HepG2 (cell line): ENCODE data around the gene HYPK. TPM values are rescaled to one million over a fixed set of nuclear protein-coding genes. Genes with fewer than 3 reads are reported as not detected.

ENCODE experiments used
- ARNT2 ChIP-seq: sonication (generic); formaldehyde crosslinking; IDR thresholded peaks from 2 replicates; pipeline ENCODE4 v1.8.0; 2022; ENCODE audit warnings: mild to moderate bottlenecking, low read depth, missing genetic modification reagents, moderate library complexity
- HMG20B ChIP-seq: conservative IDR thresholded peaks from 2 replicates; pipeline ENCODE4 v1.6.1; 2016; ENCODE audit warnings: missing genetic modification reagents, missing compliant biosample characterization
- HMGXB4 ChIP-seq, 2 experiments: sonication (generic) in 1 of 2; formaldehyde crosslinking in 1 of 2; IDR thresholded peaks; 2 replicates each; pipeline versions ENCODE4 v1.4.0 to v1.6.1; 2018 to 2020; ENCODE audit warnings: missing genetic modification reagents in 2 of 2, borderline replicate concordance in 1 of 2, low read depth in 1 of 2, mild to moderate bottlenecking in 1 of 2, missing biosample characterization in 1 of 2
- IRF9 ChIP-seq: sonication (generic); formaldehyde crosslinking; IDR thresholded peaks from 2 replicates; pipeline ENCODE4 v1.8.0; 2022; ENCODE audit warnings: missing genetic modification reagents, mild to moderate bottlenecking, borderline replicate concordance
- NRL ChIP-seq: sonication (generic); formaldehyde crosslinking; IDR thresholded peaks from 2 replicates; pipeline ENCODE4 v1.5.0; 2020; ENCODE audit warnings: missing genetic modification reagents, mild to moderate bottlenecking, moderate library complexity, borderline replicate concordance
- PRDM15 ChIP-seq: sonication (generic); formaldehyde crosslinking; IDR thresholded peaks from 2 replicates; pipeline ENCODE4 v1.4.0; 2020; ENCODE audit warnings: missing genetic modification reagents
- TRIM24 ChIP-seq: sonication (generic); formaldehyde crosslinking; IDR thresholded peaks from 2 replicates; pipeline ENCODE4 v1.8.0; 2022; ENCODE audit warnings: mild to moderate bottlenecking, missing genetic modification reagents
- ZBTB4 ChIP-seq: sonication (generic); formaldehyde crosslinking; IDR thresholded peaks from 2 replicates; pipeline ENCODE4 v1.4.0; 2020; ENCODE audit warnings: missing genetic modification reagents, mild to moderate bottlenecking, borderline replicate concordance
- ZNF564 ChIP-seq: sonication (generic); formaldehyde crosslinking; IDR thresholded peaks from 2 replicates; pipeline ENCODE4 v1.8.1; 2023; ENCODE audit warnings: mild to moderate bottlenecking, missing genetic modification reagents
- ZSCAN20 ChIP-seq: sonication (generic); formaldehyde crosslinking; IDR thresholded peaks from 2 replicates; pipeline ENCODE4 v1.4.0; 2020; ENCODE audit warnings: missing genetic modification reagents, mild to moderate bottlenecking, borderline replicate concordance
- polyA plus RNA-seq, 8 experiments: library from polyadenylated mRNA; depleted of rRNA in 3 of 8; stranded (reverse) in 7 of 8; unstranded in 1 of 8; fragments of >200 nt; fragmentation: Illumina TruSeq in 4 of 8; extraction: Trizol in 4 of 8; gene quantifications; 2 replicates each; pipeline versions ENCODE4 v1.2.1 to v1.2.3, GENCODE V29; 2011 to 2016; ENCODE audit warnings: low read depth in 4 of 8, missing spikeins in 1 of 8, mixed read lengths in 1 of 8; ENCODE audit not compliant: insufficient read depth in 1 of 8
- total RNA-seq, 5 experiments: library from RNA; depleted of rRNA; stranded (reverse); fragments of >200 nt; fragmentation: Illumina TruSeq; extraction: Trizol; gene quantifications; 2 replicates each; pipeline ENCODE4 v1.2.3, GENCODE V29; 2016; ENCODE audit warnings: low read depth in 1 of 5
- TF ChIP-seq, protein P1 (sequence below): sonication (generic); formaldehyde crosslinking; IDR thresholded peaks from 2 replicates; pipeline ENCODE4 v1.4.0; 2020; ENCODE audit warnings: missing genetic modification reagents, mild to moderate bottlenecking, borderline replicate concordance
- TF ChIP-seq, protein P2 (sequence below): fragments of 450-650 bp; IDR thresholded peaks from 2 replicates; pipeline ENCODE4 v1.6.1; 2016

The HYPK gene
- total and polyA plus RNA-seq, 2 of the 13 experiments (the other 11 are each of a cell fraction or from before 2014, with no cell fraction given): 13.5 to 16.5 TPM

- TF ChIP-seq PRDM15 (CRISPR knock-in tag): no peak
- TF ChIP-seq HMGXB4 (CRISPR knock-in tag; IDR thresholded peaks at IDR 0.05; ENCODE audit: borderline replicate concordance in 1 of 2, low read depth in 1 of 2): peak; percentile 97 to 98
- TF ChIP-seq IRF9 (CRISPR knock-in tag): peak; percentile 16; the same call in 1 of the 2 replicates
- no peak for TF ChIP-seq ZSCAN20
- TF ChIP-seq TRIM24: no peak
- no peak for TF ChIP-seq HMG20B
- peak; percentile 23; the same call in 1 of the 2 replicates for TF ChIP-seq ARNT2 (CRISPR knock-in tag)
- no peak for TF ChIP-seq ZBTB4 (CRISPR knock-in tag)
- peak; percentile 56; the same call in 1 of the 2 replicates for TF ChIP-seq NRL (CRISPR knock-in tag)
- TF ChIP-seq, protein P1, sequence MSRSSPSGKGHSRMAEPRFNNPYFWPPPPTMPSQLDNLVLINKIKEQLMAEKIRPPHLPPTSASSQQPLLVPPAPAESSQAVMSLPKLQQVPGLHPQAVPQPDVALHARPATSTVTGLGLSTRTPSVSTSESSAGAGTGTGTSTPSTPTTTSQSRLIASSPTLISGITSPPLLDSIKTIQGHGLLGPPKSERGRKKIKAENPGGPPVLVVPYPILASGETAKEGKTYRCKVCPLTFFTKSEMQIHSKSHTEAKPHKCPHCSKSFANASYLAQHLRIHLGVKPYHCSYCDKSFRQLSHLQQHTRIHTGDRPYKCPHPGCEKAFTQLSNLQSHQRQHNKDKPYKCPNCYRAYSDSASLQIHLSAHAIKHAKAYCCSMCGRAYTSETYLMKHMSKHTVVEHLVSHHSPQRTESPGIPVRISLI (CRISPR knock-in tag): no peak
- TF ChIP-seq ZNF564 (CRISPR knock-in tag): no peak
- TF ChIP-seq, protein P2, sequence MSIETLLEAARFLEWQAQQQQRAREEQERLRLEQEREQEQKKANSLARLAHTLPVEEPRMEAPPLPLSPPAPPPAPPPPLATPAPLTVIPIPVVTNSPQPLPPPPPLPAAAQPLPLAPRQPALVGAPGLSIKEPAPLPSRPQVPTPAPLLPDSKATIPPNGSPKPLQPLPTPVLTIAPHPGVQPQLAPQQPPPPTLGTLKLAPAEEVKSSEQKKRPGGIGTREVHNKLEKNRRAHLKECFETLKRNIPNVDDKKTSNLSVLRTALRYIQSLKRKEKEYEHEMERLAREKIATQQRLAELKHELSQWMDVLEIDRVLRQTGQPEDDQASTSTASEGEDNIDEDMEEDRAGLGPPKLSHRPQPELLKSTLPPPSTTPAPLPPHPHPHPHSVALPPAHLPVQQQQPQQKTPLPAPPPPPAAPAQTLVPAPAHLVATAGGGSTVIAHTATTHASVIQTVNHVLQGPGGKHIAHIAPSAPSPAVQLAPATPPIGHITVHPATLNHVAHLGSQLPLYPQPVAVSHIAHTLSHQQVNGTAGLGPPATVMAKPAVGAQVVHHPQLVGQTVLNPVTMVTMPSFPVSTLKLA: no peak
These were observed 23.0 kb upstream of the HYPK start (continued) for GRCh38 chr15:43777267-43777914.
